Epidermal melanocyte (primary cell): Measurements from ENCODE around the gene BUB1B.

Experiments
- DNase-seq: peaks from one replicate; pipeline ENCODE4 v3.0.0; 2011; ENCODE audit warnings: low spot score; ENCODE audit not compliant: insufficient read length

BUB1B gene

DNA sequence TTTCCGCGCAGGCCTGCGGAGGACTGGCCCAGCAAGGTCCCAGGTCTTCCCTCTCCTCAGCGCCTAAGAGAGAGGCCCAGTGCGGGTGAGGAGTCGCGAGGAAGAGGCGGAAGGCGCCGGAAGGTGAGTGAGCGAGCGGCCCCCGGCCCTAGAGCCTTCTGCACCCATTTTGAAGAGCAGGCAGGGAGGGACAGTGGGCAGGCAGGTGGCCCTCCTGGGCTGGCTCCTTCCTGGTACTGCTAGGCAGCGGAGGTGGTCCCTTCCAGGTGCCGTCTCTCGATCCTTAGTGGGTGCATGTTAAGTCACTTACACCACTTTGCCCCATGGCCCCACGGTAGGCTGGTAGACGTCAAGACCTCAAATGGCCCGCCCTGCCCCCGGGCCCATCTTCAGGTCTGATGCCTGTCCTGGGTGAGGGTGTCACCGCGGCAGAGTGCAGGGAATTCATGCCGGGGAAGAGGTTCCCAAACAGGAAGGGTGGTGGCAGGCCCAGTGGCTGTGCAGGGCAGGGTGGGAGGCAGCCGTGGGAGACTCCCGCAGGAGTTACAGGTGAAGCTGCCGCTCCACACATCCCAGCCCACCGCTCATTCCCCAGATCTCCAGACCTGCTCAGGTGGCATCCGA, 92.4 kb downstream of the BUB1B start:
- no peak for DNase-seq

DNA sequence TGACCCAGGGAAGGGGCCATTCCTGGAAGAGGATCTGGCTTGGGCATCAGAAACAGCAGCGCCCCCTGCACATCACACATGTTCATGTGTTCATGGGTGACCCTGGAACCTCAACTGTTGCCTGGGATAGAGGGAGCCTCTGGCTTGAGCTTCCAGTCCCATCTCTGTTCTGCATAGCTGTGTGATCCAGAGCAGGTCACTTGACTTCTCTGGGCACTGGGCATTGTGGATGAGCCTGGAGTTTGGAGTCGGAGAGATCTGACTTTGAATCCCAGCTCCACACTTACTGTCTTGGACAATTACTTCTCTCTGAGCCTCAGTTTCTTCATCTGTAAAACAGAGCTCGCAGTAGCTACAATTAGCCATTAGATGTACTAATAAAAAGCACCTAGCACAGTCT, 93.6 kb downstream of the BUB1B start:
- no peak for DNase-seq

DNA sequence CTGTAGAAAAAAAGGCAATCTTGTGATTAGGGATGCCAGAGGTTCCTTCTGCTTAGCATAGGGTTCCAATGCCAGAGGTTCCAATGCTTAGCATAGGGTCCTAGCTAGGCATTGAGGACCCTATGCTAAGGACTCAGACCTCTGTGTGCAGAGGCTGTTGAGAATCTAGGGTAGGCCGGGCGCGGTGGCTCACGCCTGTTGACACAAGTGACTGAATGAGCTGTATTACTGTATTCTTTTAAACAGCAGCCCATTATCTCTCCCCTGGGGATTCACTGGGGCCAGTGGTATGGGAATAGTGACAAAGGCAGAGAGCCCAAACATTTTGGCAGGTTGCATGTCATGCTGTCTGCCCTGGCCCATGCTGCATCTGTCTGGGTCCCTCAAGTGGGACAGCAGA, 94.2 kb downstream of the BUB1B start:
- DNase-seq: no peak

DNA sequence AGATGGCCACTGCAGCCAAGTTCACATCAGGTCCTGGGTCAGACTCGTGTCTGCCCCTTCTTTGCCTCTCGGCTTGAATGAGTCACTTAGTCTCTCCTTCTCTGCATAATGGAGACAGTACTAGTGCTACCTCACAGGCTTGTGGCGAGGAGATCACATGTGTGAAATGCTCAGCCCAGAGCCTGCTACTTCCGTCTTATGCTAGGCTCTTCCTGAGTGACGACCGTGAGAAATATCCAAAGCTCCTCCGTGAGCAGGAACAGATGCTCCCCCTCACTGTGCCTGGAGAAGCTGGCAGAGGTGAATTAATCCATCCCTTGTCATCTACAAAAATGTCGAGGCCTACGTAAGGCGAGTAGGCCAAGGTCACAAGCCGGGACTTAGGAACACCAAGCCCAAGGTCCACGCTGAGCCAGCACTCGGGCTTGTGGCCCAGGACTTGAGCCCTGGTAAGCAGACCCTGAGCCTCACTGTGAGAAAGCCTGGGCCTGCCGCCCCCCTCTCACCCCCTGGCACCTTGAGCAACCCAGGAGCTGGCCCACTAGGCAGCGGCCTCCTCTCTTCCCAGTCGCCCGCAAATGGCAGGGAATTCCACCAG, 95.9 kb downstream of the BUB1B start:
- no peak for DNase-seq

DNA sequence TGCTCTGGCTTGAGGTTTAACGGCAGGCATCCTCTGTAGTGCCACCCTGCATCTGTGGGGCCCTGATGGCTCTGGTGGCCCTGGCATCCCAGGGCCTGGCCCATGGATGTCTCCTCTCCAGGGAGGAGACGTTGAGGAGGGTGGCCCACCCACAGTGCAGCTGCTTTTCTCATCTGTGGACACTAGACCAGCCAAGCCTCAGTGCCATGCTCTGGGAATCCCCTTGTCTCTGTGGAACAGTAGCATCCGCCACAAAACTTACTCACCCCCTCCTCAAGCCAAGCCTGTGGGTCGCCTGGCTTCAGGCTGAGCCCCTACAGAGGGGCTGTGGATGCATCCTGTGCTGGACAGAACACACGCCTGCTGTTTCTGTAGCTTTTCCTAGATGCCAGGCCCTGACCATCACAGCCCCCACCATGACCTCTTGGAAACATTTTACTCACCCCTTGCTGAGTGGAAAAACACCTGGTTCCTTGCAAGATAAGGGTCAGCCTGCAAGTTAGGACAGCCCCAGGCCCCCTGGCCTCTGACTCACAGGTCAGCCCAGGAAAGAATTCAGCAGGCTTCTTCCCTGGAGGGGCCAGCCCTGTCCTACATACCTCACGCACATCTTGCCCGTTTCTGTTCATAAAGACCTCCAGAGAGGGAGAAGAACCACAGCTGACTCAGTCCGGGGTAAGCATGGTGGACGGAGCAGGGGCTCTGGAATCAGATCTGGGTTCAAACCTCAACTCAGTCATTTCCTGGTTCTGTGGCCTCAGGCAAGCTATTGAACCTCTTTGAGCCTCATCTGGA, 97.0 kb downstream of the BUB1B start:
- no peak for DNase-seq

DNA sequence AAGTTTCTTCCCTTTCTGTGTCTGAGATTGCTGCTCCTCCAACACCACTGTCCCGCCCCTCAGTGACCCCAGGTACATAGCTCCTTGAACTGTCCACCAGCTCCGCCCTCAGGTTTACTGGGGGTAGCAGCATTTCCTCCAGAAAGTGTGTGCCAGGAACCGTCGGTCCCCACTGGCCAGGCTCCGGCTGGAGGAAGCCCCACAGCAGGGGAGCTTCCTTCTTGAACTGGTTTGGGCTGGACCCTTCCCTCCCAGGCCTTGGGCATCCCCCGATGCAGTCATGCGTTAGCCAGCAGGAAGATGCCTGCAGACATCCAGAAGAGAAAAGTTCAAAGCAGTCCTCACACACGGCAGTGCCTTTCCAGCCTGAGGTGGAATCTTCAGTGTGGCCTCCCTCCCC, 97.7 kb downstream of the BUB1B start:
- no peak for DNase-seq

DNA sequence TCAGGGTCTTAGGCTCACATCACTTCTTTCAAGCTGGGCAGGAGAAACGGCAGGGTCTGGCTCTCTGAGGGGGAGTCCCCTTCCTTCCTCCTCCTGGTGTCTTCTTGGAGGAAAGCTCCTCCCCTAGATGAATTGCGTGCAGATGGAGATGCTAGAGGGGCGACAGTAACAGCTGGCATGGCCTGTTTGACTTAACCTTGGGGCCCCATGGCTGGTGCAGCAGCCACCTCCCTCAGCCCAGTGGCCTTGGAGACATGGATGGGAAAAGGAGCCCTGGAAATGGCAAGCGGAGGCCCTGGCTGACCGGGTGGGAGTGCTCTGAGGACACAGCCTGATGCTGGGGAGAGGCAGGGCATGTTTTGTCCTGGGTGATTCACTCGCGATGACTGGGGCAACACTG, 98.2 kb downstream of the BUB1B start:
- no peak for DNase-seq

DNA sequence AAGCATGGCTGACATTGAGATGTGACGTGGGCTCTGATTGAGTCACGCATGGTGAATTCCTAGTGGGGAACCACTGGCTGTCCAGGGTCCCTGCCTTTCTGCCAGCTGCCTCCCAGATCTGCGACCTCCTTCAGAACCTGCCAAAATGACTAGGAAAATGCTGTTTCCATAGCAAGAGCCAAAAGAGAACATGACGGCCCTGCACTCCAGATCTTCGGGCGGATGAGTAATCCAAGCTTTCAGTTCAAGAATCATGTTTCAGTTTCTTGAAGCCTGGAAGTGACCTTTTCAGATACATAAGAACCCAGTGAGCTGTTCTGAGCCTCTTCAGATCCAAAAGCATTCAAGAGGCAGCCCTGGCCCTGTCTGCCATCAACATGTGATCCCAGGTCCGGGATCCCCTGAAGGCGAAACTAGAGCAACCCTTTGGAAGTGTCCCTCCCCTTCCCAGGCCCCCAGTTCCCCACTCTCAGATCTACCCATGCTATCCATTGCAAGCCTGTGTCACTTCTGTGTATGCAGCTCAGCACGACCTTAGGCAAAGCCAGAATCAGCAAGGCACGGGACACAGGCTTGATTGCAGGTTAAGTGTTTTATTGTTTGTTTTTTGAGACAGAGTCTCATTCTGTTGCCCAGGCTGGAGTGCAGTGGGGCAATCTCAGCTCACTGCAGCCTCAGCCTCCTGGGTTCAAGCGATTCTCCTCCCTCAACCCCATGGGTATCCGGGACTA, 102.3 kb downstream of the BUB1B start:
- DNase-seq: no peak

DNA sequence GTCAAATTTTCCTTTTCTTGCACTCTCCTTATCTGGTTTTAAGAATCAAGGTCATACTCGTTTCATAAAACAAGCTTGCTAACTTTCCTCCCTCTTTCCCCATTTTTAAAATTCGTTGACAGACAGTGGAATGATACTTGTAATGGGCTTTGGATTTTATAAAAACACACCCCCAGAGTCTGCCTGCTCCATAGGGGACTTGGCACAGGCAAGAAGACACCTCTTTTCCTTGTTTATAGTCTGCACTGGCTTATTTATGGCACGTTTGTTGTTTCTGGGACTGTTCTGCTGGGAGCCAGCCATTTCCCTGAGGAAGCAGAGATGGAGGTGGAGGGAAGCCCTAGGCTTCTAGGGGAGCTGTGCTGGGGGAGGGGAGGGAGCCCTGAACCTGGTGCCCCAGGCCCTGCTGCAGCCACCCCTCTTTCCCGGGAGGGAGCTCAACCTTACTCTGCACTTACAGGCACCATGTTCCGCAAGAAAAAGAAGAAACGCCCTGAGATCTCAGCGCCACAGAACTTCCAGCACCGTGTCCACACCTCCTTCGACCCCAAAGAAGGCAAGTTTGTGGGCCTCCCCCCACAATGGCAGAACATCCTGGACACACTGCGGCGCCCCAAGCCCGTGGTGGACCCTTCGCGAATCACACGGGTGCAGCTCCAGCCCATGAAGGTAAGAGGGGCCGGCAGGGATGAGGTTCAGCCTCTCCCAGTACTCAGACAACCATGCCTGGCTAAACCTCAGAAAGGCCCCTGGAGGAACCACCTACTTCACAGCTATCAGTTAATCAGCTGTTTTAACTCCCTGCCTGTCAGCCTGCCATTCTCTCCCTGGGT, 103.7 kb downstream of the BUB1B start:
- no peak for DNase-seq

DNA sequence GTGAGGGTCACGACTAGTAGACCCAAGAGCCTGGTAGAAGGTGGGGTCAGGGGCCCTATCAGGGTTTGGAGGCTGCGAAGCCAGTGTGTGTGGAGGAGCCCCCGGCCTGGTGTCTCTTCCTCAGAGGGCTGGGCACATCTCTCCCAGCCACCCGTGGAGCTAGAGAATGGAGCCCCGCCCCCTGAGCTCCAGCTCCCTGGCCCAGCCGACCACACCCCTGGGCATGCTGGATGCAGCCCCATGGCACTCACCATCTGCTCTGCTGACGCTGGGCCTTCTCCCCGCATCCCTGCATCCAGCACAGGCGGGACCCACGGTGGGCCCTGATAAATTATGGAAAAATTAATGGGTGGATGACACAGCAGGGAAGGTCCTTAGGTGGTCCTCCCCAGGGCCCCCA, 104.5 kb downstream of the BUB1B start:
- DNase-seq: no peak

DNA sequence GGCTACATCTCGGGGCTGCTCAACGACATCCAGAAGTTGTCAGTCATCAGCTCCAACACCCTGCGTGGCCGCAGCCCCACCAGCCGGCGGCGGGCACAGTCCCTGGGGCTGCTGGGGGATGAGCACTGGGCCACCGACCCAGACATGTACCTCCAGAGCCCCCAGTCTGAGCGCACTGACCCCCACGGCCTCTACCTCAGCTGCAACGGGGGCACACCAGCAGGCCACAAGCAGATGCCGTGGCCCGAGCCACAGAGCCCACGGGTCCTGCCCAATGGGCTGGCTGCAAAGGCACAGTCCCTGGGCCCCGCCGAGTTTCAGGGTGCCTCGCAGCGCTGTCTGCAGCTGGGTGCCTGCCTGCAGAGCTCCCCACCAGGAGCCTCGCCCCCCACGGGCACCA, 105.0 kb downstream of the BUB1B start:
- no peak for DNase-seq

DNA sequence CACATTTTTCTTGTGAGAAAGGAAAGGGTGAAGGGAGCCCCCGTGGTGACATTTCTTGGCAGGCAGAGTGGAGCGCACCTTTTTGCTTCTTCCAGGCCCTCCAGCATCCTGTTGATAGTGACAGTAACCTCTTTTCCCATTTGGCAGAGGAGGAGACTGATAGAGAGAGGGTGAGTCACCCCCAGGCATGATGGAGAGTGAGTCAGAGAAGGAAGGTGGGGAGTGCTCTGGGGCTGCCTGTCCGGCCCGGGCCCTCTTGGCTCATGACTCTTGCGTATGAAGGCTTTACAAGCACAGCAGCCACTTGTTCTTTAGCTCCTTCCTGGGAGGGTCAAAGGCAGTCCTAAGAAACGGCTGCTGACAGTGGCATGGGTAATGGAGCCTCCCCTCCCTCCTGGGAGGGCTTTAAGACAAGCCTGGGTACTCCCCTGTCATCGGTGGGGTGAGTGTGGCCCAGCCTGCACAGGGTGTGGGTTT, 106.0 kb downstream of the BUB1B start:
- DNase-seq: no peak

DNA sequence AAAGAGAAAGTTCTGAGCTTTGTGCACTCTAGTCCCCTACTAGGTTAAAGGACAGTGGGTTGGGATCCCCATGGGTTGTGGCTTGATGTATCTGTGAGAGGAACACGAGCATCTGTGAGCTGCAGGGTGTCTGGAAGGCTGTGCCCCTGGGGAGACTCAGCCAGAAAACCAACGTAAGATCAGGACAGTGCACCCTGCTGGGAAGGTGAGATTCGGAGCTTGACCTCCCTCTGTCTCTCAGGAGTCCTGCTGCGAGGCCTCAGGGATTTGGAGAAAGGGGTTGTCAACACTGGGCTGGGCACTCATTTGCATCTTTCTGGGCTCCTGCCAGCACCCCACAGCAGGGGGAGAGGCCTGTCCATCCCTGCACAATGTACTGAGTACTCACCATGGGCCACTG, 106.8 kb downstream of the BUB1B start:
- no peak for DNase-seq

DNA sequence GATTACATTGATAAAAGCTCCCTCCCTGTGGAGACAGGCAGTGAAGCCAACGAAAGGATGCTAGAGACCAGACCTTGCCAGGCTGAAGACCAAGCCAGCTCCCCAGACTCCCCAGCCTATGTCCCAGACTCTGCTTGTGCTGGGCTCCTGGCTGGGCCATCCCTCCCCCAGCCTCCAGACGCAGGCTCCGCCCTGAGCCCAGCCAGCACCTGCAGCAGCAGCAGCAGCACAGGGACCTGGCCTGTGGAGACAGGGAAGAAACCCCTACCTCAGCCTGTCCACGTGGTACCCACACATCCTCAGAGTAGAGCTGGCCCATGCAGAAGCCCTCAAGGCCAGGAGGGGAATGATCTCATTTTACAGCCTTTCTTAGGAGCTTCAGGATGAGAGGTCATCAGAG, 108.7 kb downstream of the BUB1B start:
- no peak for DNase-seq

DNA sequence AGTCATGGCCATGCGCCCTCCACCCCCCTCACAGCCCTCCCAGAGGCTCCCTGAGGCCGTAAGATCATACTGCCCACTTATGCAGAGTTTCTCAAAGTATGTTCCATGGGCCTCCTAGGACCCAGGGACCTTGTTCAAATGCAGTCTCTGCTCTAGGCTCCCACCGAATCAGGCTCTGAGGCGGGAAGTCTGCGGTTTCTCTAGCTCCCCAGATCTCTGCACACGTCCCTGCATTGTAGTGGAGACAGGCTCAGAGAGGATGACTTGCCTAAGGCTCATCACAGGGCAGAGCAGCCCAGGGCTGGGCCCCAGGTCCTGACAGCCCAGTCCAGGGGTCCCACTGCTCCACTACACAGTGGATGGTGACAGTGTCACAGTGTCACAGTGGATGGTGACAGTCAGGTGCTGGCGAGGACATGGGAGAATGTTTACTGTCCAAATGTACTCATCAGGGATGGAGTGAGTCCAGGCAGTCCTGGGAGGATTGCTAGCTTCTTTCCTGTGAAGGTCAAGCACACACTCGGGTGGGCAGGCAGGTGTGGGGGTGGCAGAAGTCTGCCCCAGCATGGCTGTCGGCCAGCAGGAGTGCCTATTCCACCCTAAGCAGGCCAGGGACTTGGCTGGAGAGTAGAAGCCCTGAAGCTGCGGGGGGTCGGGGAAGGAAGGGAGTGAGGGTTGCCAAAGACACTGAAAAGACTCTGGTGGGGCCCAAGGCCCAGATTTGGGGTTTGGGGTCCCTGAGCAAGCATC, 109.6 kb downstream of the BUB1B start:
- DNase-seq: no peak
